PFSK-1 (cell line): ENCODE data around the gene ELAC2.

Source experiments
- POLR2AphosphoS5 ChIP-seq: IDR thresholded peaks from 2 replicates; pipeline ENCODE4 v1.6.1; 2012; ENCODE audit warnings: low read depth, mild to moderate bottlenecking, control low read depth, low read length, moderate library complexity
- SIN3A ChIP-seq: IDR thresholded peaks from 2 replicates; pipeline ENCODE4 v1.6.1; 2012; ENCODE audit warnings: mild to moderate bottlenecking, low read length, moderate library complexity, borderline replicate concordance; ENCODE audit not compliant: insufficient read depth
- TAF1 ChIP-seq: IDR thresholded peaks from 2 replicates; pipeline ENCODE4 v1.6.1; 2012; ENCODE audit warnings: low read length, control low read depth, borderline replicate concordance; ENCODE audit not compliant: insufficient read depth
- TF ChIP-seq, protein P1 (sequence below), 2 experiments: IDR thresholded peaks; 2 replicates each; pipeline versions ENCODE4 v1.6.1 to v1.8.0; 2011 to 2012; ENCODE audit warnings: low read depth in 2 of 2, low read length in 2 of 2, control low read depth in 1 of 2, inconsistent platforms in 1 of 2, mild to moderate bottlenecking in 1 of 2, moderate library complexity in 1 of 2; ENCODE audit not compliant: insufficient read depth in 1 of 2

DNA sequence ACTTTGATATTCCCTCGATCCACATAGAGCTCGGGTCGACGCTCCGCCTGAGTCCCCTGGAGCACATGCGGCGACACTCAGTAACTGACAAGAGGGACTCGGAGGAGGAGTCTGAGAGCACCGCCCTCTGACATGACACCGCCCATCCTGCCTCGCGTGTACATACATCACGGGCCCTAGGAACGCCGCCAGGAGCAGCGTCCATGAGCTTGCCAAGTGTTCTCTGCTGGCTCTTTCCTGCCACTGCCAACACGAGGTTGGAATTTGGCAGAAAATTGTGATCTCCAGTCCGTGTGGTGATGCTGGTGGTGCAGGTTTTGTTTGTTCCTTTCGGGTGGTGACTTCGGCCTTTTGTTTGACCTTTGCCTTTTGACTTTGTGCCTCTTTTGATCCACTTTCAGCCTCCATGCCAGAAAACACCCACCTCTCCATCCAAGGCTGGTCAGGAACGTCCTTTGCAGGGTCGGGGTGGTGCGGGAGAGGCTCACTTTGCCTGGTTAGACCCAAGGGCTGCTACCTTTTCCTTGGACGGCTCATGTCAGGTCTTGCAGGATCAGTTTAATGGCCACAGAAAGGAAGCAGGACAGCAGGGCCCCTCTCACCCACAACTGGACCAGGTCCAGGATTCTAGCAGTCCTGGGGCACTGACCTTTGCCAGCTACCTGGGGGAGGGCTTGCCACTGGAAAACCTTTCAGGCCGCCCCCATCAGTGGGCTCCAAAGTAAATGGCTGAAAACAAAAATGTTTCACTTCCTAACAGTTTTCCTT, 27.6 kb downstream of the ELAC2 start:
- TF ChIP-seq TAF1 (no peak), SIN3A (no peak), POLR2AphosphoS5 (no peak)
- TF ChIP-seq, protein P1, sequence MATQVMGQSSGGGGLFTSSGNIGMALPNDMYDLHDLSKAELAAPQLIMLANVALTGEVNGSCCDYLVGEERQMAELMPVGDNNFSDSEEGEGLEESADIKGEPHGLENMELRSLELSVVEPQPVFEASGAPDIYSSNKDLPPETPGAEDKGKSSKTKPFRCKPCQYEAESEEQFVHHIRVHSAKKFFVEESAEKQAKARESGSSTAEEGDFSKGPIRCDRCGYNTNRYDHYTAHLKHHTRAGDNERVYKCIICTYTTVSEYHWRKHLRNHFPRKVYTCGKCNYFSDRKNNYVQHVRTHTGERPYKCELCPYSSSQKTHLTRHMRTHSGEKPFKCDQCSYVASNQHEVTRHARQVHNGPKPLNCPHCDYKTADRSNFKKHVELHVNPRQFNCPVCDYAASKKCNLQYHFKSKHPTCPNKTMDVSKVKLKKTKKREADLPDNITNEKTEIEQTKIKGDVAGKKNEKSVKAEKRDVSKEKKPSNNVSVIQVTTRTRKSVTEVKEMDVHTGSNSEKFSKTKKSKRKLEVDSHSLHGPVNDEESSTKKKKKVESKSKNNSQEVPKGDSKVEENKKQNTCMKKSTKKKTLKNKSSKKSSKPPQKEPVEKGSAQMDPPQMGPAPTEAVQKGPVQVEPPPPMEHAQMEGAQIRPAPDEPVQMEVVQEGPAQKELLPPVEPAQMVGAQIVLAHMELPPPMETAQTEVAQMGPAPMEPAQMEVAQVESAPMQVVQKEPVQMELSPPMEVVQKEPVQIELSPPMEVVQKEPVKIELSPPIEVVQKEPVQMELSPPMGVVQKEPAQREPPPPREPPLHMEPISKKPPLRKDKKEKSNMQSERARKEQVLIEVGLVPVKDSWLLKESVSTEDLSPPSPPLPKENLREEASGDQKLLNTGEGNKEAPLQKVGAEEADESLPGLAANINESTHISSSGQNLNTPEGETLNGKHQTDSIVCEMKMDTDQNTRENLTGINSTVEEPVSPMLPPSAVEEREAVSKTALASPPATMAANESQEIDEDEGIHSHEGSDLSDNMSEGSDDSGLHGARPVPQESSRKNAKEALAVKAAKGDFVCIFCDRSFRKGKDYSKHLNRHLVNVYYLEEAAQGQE (IDR thresholded peaks at IDR 0.05; ENCODE audit: insufficient read depth in 1 of 2, low read depth in 2 of 2, low read length in 2 of 2): no peak
